HG02970 (cell line): ENCODE results near the gene ANAPC2.

Experiments
- ATAC-seq: cut with Tn5 transposase; IDR thresholded peaks from one replicate; pipeline ENCODE4 v1.9.1; 2021; ENCODE audit warnings: mild to moderate bottlenecking, moderate library complexity, moderate number of reproducible peaks; ENCODE audit not compliant: unreplicated experiment, low FRiP score

The ANAPC2 gene

GRCh38 chr9:137164370-137165249 lies 23.8 kb downstream of the ANAPC2 start:
- no peak for ATAC-seq

- no peak for ATAC-seq
These were observed 24.6 kb downstream of the ANAPC2 start for GRCh38 chr9:137163805-137164204.

GRCh38 chr9:137163365-137163715 lies 25.0 kb downstream of the ANAPC2 start:
- ATAC-seq, result no peak

- ATAC-seq, result no peak
These were observed 25.6 kb downstream of the ANAPC2 start for GRCh38 chr9:137162505-137163364.

GRCh38 chr9:137161558-137162486 lies 26.5 kb downstream of the ANAPC2 start:
- no peak for ATAC-seq

- ATAC-seq, result no peak
These were observed 27.4 kb downstream of the ANAPC2 start for GRCh38 chr9:137160716-137161557.

- ATAC-seq, result no peak
These were observed 28.3 kb downstream of the ANAPC2 start for GRCh38 chr9:137160054-137160425.

GRCh38 chr9:137159105-137160053 lies 29.0 kb downstream of the ANAPC2 start:
- no peak for ATAC-seq

GRCh38 chr9:137158625-137159024 lies 29.7 kb downstream of the ANAPC2 start:
- no peak for ATAC-seq

GRCh38 chr9:137157618-137158415 lies 30.5 kb downstream of the ANAPC2 start:
- ATAC-seq, result no peak

GRCh38 chr9:137156567-137157375 lies 31.6 kb downstream of the ANAPC2 start:
- ATAC-seq, result no peak

GRCh38 chr9:137152844-137153405 lies 35.4 kb downstream of the ANAPC2 start:
- ATAC-seq, result no peak

- ATAC-seq, result peak; percentile 47
These were observed 37.5 kb downstream of the ANAPC2 start for GRCh38 chr9:137150617-137151457.

- peak; percentile 27 for ATAC-seq
These were observed 38.3 kb downstream of the ANAPC2 start for GRCh38 chr9:137149942-137150616.

GRCh38 chr9:137149363-137149762 lies 39.0 kb downstream of the ANAPC2 start:
- no peak for ATAC-seq
